Measurements from ENCODE around the gene ADGRG6.

The ADGRG6 gene

DNA sequence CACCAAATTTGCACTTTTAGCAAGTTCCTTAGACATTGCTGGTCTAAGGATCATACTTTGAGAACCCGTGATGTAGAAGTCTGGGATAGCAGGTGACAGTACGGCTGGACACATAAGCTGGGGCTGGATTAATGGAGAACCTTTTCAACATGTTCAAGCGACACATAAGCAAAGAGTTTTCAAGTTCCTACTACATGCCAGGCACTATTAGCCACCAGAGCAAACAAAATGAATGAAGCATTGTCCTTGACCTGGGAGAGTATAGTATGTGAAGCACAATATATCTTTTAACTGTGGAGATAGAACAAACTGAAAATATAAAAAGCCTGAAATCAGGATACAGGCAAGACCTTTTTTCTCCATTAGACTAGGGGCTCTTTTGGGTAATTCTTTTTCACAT, 102.9 kb downstream of the ADGRG6 start:
- Histone ChIP-seq H3K4me1 (ENCODE audit: control insufficient read depth in 1 of 2, insufficient read depth in 2 of 2, low read length in 2 of 2) (peaks cover 0 to 3% of the 10 kb centered on the region in 2 experiments), H3K27me3 (ENCODE audit: insufficient read depth, low read length) (no peaks in the 10 kb centered on the region), H2AFZ (ENCODE audit: insufficient read depth, low read length, poor library complexity) (no peak overlapping the region), H3K23ac (ENCODE audit: low read length) (no peak overlapping the region), H3K36me3 (ENCODE audit: control insufficient read depth in 1 of 2, insufficient read depth in 2 of 2, low read length in 2 of 2) (peaks cover 0 to 2% of the 10 kb centered on the region in 2 experiments), H3K9ac (ENCODE audit: low read length) (no peak overlapping the region), H3K79me1 (ENCODE audit: low read length) (no peaks in the 10 kb centered on the region), H3K79me2 (ENCODE audit: control insufficient read depth, insufficient read depth, low read length, poor library complexity) (no peaks in the 10 kb centered on the region), H3K4me3 (ENCODE audit: low read depth, low read length) (no peak overlapping the region), H3K4me2 (ENCODE audit: low read length) (no peak overlapping the region), H4K8ac (ENCODE audit: low read depth, low read length) (no peak overlapping the region), H2BK5ac (ENCODE audit: low read depth, low read length, poor library complexity) (no peak overlapping the region), H4K91ac (ENCODE audit: low read depth, low read length) (no peak overlapping the region), H2BK12ac (ENCODE audit: low read length) (no peak overlapping the region), H4K12ac (ENCODE audit: low read depth, low read length) (no peak overlapping the region), H2BK120ac (ENCODE audit: insufficient read depth, low read length, poor library complexity) (no peak overlapping the region), H3K14ac (ENCODE audit: low read length) (no peak overlapping the region), H3K18ac (ENCODE audit: low read length) (no peak overlapping the region), H2AK5ac (ENCODE audit: low read length) (no peak overlapping the region), H3K27ac (ENCODE audit: low read depth, low read length) (no peak overlapping the region), H3K4ac (ENCODE audit: low read depth, low read length) (no peak overlapping the region), H3K9me3 (ENCODE audit: insufficient read depth, low read depth, low read length) (no peaks in the 10 kb centered on the region)
- no CpG with 5 or more reads among the region's 3 CpGs for WGBS (ENCODE audit: extremely low coverage, insufficient coverage, insufficient read length)
- DNase-seq = no peak

- no peak overlapping the region for H2BK12ac ChIP-seq (ENCODE audit: low read length)
- no peak overlapping the region for H3K27ac ChIP-seq (ENCODE audit: low read depth, low read length)
- H3K4me1 ChIP-seq (ENCODE audit: control insufficient read depth in 1 of 2, insufficient read depth in 2 of 2, low read length in 2 of 2) = no peaks in the 10 kb centered on the region
- DNase-seq = no peak
- no peak overlapping the region for H3K4me3 ChIP-seq (ENCODE audit: low read depth, low read length)
- H2AK5ac ChIP-seq (ENCODE audit: low read length) = no peak overlapping the region
- H3K4ac ChIP-seq (ENCODE audit: low read depth, low read length) = no peak overlapping the region
- no peak overlapping the region for H2BK120ac ChIP-seq (ENCODE audit: insufficient read depth, low read length, poor library complexity)
- H3K27me3 ChIP-seq (ENCODE audit: insufficient read depth, low read length) = no peaks in the 10 kb centered on the region
- H3K14ac ChIP-seq (ENCODE audit: low read length) = no peak overlapping the region
- no peaks in the 10 kb centered on the region for H3K79me1 ChIP-seq (ENCODE audit: low read length)
- WGBS (ENCODE audit: extremely low coverage, insufficient coverage, insufficient read length) = no CpG with 5 or more reads among the region's 3 CpGs
- H4K12ac ChIP-seq (ENCODE audit: low read depth, low read length) = no peak overlapping the region
- no peak overlapping the region for H3K18ac ChIP-seq (ENCODE audit: low read length)
- H3K9ac ChIP-seq (ENCODE audit: low read length) = no peak overlapping the region
- no peaks in the 10 kb centered on the region for H3K9me3 ChIP-seq (ENCODE audit: insufficient read depth, low read depth, low read length)
- H3K23ac ChIP-seq (ENCODE audit: low read length) = no peak overlapping the region
- no peak overlapping the region for H2BK5ac ChIP-seq (ENCODE audit: low read depth, low read length, poor library complexity)
- H3K4me2 ChIP-seq (ENCODE audit: low read length) = no peak overlapping the region
- no peak overlapping the region for H4K91ac ChIP-seq (ENCODE audit: low read depth, low read length)
- H4K8ac ChIP-seq (ENCODE audit: low read depth, low read length) = no peak overlapping the region
- no peak overlapping the region for H2AFZ ChIP-seq (ENCODE audit: insufficient read depth, low read length, poor library complexity)
- H3K79me2 ChIP-seq (ENCODE audit: control insufficient read depth, insufficient read depth, low read length, poor library complexity) = no peaks in the 10 kb centered on the region
- H3K36me3 ChIP-seq (ENCODE audit: control insufficient read depth in 1 of 2, insufficient read depth in 2 of 2, low read length in 2 of 2) = peaks cover 0 to 2% of the 10 kb centered on the region in 2 experiments
These were observed 104.3 kb downstream of the ADGRG6 start for GRCh38 chr6:142406131-142406530.

DNA sequence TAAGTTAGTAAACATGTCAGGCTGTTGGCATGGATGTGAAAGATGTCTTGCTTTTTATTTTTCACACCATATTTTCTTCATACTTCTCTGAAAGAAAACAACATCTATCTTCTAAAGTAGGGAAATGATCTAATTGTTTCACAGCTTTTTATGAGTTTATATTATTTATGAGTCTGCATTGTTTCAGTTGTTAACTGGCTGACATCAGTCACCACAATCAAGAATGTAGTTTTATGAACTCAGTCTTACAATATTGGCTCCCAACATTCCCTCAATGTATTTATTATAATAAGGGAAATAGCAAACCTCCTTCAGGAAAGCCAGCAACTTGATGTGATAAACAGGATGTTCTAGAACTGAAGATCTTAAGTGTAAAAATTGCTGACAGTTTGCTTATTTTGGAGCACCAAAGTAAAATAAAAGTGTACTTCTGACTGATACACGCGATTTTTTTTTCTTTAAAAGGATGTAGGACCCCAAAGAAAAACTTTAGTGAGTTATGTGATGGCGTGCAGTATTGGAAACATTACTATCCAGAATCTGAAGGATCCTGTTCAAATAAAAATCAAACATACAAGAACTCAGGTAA, 106.0 kb downstream of the ADGRG6 start:
- Histone ChIP-seq H2BK12ac (ENCODE audit: low read length) (no peak overlapping the region), H3K9ac (ENCODE audit: low read length) (no peak overlapping the region), H3K4ac (ENCODE audit: low read depth, low read length) (no peak overlapping the region), H2BK5ac (ENCODE audit: low read depth, low read length, poor library complexity) (no peak overlapping the region), H3K4me3 (ENCODE audit: low read depth, low read length) (no peak overlapping the region), H4K91ac (ENCODE audit: low read depth, low read length) (no peak overlapping the region), H2BK120ac (ENCODE audit: insufficient read depth, low read length, poor library complexity) (no peak overlapping the region), H3K18ac (ENCODE audit: low read length) (no peak overlapping the region), H4K12ac (ENCODE audit: low read depth, low read length) (no peak overlapping the region), H3K27me3 (ENCODE audit: insufficient read depth, low read length) (no peaks in the 10 kb centered on the region), H3K9me3 (ENCODE audit: insufficient read depth, low read depth, low read length) (no peaks in the 10 kb centered on the region), H3K4me2 (ENCODE audit: low read length) (no peak overlapping the region), H3K79me1 (ENCODE audit: low read length) (no peaks in the 10 kb centered on the region), H3K23ac (ENCODE audit: low read length) (no peak overlapping the region), H3K14ac (ENCODE audit: low read length) (no peak overlapping the region), H4K8ac (ENCODE audit: low read depth, low read length) (no peak overlapping the region), H3K4me1 (ENCODE audit: control insufficient read depth in 1 of 2, insufficient read depth in 2 of 2, low read length in 2 of 2) (no peaks in the 10 kb centered on the region), H3K79me2 (ENCODE audit: control insufficient read depth, insufficient read depth, low read length, poor library complexity) (no peaks in the 10 kb centered on the region), H3K27ac (ENCODE audit: low read depth, low read length) (no peak overlapping the region), H2AFZ (ENCODE audit: insufficient read depth, low read length, poor library complexity) (no peak overlapping the region), H2AK5ac (ENCODE audit: low read length) (no peak overlapping the region), H3K36me3 (ENCODE audit: control insufficient read depth in 1 of 2, insufficient read depth in 2 of 2, low read length in 2 of 2) (peaks cover 0 to 2% of the 10 kb centered on the region in 2 experiments)
- WGBS (ENCODE audit: extremely low coverage, insufficient coverage, insufficient read length) = no CpG with 5 or more reads among the region's 3 CpGs
- DNase-seq = no peak

GRCh38 chr6:142408409-142408808, 106.6 kb downstream of the ADGRG6 start:
- no peaks in the 10 kb centered on the region for H3K9me3 ChIP-seq (ENCODE audit: insufficient read depth, low read depth, low read length)
- H2BK120ac ChIP-seq (ENCODE audit: insufficient read depth, low read length, poor library complexity) = no peak overlapping the region
- H3K4me1 ChIP-seq (ENCODE audit: control insufficient read depth in 1 of 2, insufficient read depth in 2 of 2, low read length in 2 of 2) = no peaks in the 10 kb centered on the region
- no peak overlapping the region for H3K23ac ChIP-seq (ENCODE audit: low read length)
- no peaks in the 10 kb centered on the region for H3K27me3 ChIP-seq (ENCODE audit: insufficient read depth, low read length)
- H3K4me2 ChIP-seq (ENCODE audit: low read length) = no peak overlapping the region
- H4K12ac ChIP-seq (ENCODE audit: low read depth, low read length) = no peak overlapping the region
- no peak overlapping the region for H2BK12ac ChIP-seq (ENCODE audit: low read length)
- no peaks in the 10 kb centered on the region for H3K79me1 ChIP-seq (ENCODE audit: low read length)
- no peak overlapping the region for H3K4me3 ChIP-seq (ENCODE audit: low read depth, low read length)
- no peak overlapping the region for H4K8ac ChIP-seq (ENCODE audit: low read depth, low read length)
- H4K91ac ChIP-seq (ENCODE audit: low read depth, low read length) = no peak overlapping the region
- no peak overlapping the region for H3K4ac ChIP-seq (ENCODE audit: low read depth, low read length)
- H2AFZ ChIP-seq (ENCODE audit: insufficient read depth, low read length, poor library complexity) = no peak overlapping the region
- no peak overlapping the region for H2AK5ac ChIP-seq (ENCODE audit: low read length)
- H3K36me3 ChIP-seq (ENCODE audit: control insufficient read depth in 1 of 2, insufficient read depth in 2 of 2, low read length in 2 of 2) = peaks cover 0 to 2% of the 10 kb centered on the region in 2 experiments
- H3K18ac ChIP-seq (ENCODE audit: low read length) = no peak overlapping the region
- peak in 1 of 2 donors; percentile 8 for DNase-seq
- no peak overlapping the region for H3K14ac ChIP-seq (ENCODE audit: low read length)
- H2BK5ac ChIP-seq (ENCODE audit: low read depth, low read length, poor library complexity) = no peak overlapping the region
- H3K9ac ChIP-seq (ENCODE audit: low read length) = no peak overlapping the region
- H3K27ac ChIP-seq (ENCODE audit: low read depth, low read length) = no peak overlapping the region
- no peaks in the 10 kb centered on the region for H3K79me2 ChIP-seq (ENCODE audit: control insufficient read depth, insufficient read depth, low read length, poor library complexity)

Data from trophoblast cell (in vitro differentiated cells and primary cell).